Mucosa of rectum (tissue), 2 donors: ENCODE results near the gene COL4A3.

Experiments used
- H3K27ac ChIP-seq, 2 donors: one replicate each; pipeline ENCODE4 v1.7.0; 2013; ENCODE audit warnings: inconsistent platforms in 2 of 2, low read depth in 2 of 2, low read length in 2 of 2
- H3K27me3 ChIP-seq, 2 donors: one replicate each; pipeline ENCODE4 v1.7.0; 2013; ENCODE audit warnings: low read length in 2 of 2; ENCODE audit not compliant: control insufficient read depth in 2 of 2, insufficient read depth in 2 of 2
- H3K36me3 ChIP-seq, 2 donors: one replicate each; pipeline ENCODE4 v1.7.0; 2013; ENCODE audit warnings: low read length in 2 of 2; ENCODE audit not compliant: control insufficient read depth in 2 of 2, insufficient read depth in 2 of 2
- H3K4me1 ChIP-seq, 2 donors: one replicate each; pipeline ENCODE4 v1.7.0; 2013; ENCODE audit warnings: low read length in 2 of 2, mild to moderate bottlenecking in 1 of 2; ENCODE audit not compliant: control insufficient read depth in 2 of 2, insufficient read depth in 2 of 2
- H3K4me3 ChIP-seq, 2 donors: one replicate each; pipeline ENCODE4 v1.7.0; 2013; ENCODE audit warnings: low read length in 2 of 2
- H3K9ac ChIP-seq, 2 donors: one replicate each; pipeline ENCODE4 v1.7.0; 2013; ENCODE audit warnings: low read length in 2 of 2, low read depth in 1 of 2, mild to moderate bottlenecking in 1 of 2
- H3K9me3 ChIP-seq, 2 donors: one replicate each; pipeline ENCODE4 v1.7.0; 2013; ENCODE audit warnings: low read length in 2 of 2; ENCODE audit not compliant: control insufficient read depth in 2 of 2
- donor health status: healthy.
- donor health status: Normal muscosa, but diverticular disease.

Gene COL4A3

DNA sequence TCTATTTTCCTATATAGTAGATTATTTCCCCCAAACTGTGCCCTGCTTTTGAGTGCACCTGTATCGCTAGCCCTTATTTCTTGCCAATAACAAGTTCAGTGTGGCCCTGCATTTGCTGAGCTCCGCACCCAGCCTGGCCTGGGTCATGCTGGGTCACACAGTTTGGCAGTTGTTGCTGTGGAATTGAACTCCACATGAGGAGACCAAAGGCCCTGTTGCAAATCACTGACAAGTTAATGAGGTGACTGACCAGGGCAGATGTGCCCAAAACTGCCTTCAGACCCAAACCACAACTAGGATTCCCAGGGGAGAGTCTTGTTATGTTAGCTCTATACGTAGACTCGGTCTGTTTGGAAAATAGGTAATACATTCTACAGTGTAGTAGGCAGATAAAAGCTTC, 31.4 kb upstream of the COL4A3 start:
- no peak overlapping the region for H3K27ac ChIP-seq
- no peak overlapping the region for H3K9ac ChIP-seq
- no peaks in the 10 kb centered on the region for H3K4me1 ChIP-seq
- H3K27me3 ChIP-seq, result no peaks in the 10 kb centered on the region
- no peaks in the 10 kb centered on the region for H3K36me3 ChIP-seq
- H3K4me3 ChIP-seq, result no peak overlapping the region
- no peaks in the 10 kb centered on the region for H3K9me3 ChIP-seq

DNA sequence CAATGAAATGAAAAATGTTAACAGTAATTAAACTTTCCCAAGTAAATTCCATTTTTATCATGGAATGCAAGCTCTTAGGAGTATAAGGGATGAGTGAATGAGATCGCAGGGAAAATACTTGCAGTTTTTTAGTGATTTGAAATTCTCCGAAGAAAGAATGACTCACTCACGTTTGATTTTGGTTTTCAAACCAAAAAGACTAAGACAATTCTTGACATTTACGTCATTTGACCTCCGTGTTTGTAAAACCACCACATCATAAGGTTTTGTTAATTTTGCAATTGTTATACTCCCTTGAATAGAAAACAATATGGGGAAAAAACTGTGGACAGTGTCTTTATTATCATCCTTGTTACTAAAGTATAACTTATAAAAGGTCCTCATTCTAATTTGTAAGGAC, 29.8 kb upstream of the COL4A3 start:
- no peaks in the 10 kb centered on the region for H3K36me3 ChIP-seq
- no peaks in the 10 kb centered on the region for H3K27me3 ChIP-seq
- no peak overlapping the region for H3K4me3 ChIP-seq
- no peak overlapping the region for H3K27ac ChIP-seq
- no peaks in the 10 kb centered on the region for H3K4me1 ChIP-seq
- no peak overlapping the region for H3K9ac ChIP-seq
- no peaks in the 10 kb centered on the region for H3K9me3 ChIP-seq

GRCh38 chr2:227141301-227141700, 23.1 kb upstream of the COL4A3 start:
- Histone ChIP-seq H3K9ac (no peak overlapping the region), H3K27ac (no peak overlapping the region), H3K9me3 (no peaks in the 10 kb centered on the region), H3K4me3 (no peak overlapping the region), H3K36me3 (no peaks in the 10 kb centered on the region), H3K27me3 (no peaks in the 10 kb centered on the region), H3K4me1 (no peaks in the 10 kb centered on the region)

DNA sequence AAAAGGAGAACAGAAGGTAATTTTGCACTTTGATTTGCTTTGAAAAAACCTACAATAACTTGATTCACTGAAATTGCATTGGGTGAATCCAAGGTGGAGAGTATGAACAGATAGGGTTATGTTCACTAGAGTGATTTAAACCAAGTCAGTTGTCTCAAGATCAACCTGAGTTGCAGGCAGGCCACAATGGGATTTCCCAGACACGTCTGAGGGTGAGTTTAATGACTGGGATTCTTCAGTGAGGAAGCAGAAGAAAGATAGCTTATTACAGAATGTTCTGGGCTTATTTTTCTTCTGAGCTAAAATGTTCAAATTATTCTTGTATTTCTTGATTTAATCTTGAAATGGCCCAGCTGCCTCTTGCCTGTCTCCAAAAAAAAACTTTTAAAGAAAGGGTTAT, 20.5 kb upstream of the COL4A3 start:
- Histone ChIP-seq H3K27ac (no peak overlapping the region), H3K9ac (no peak overlapping the region)

GRCh38 chr2:227146456-227146855, 18.0 kb upstream of the COL4A3 start:
- H3K27ac ChIP-seq, result no peak overlapping the region
- no peaks in the 10 kb centered on the region for H3K36me3 ChIP-seq
- H3K4me3 ChIP-seq, result no peak overlapping the region

More for the DNA sequence above, 20.5 kb upstream of the COL4A3 start:
- no peaks in the 10 kb centered on the region for H3K27me3 ChIP-seq
- no peaks in the 10 kb centered on the region for H3K4me1 ChIP-seq
- H3K4me3 ChIP-seq, result no peak overlapping the region
- no peaks in the 10 kb centered on the region for H3K36me3 ChIP-seq
- peaks cover 2 to 3% of the 10 kb centered on the region in 2 donors for H3K9me3 ChIP-seq

DNA sequence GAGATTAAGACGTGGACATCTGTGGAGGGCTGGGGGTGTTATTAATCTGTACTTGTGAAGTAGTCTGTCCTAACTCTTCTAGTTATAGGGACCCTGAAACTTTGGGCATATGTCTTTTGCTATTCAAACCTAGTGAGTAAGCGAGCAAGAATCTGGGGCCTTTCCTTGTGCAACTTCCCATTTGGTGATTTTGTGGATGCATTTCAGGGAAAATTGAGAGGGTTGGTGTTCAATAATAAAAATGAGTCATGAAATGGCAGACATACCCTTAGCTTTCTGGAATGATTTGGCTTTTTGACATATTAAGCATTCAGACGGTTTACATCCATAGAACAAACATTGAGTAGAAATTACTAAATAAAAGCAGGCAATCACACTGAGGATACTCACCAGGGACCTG, 17.4 kb upstream of the COL4A3 start:
- Histone ChIP-seq H3K27me3 (no peaks in the 10 kb centered on the region), H3K9me3 (peaks cover 2 to 3% of the 10 kb centered on the region in 2 donors), H3K4me1 (no peaks in the 10 kb centered on the region), H3K27ac (no peak overlapping the region), H3K36me3 (no peaks in the 10 kb centered on the region), H3K9ac (no peak overlapping the region), H3K4me3 (no peak overlapping the region)

More at GRCh38 chr2:227146456-227146855, 18.0 kb upstream of the COL4A3 start:
- peaks cover 2 to 3% of the 10 kb centered on the region in 2 donors for H3K9me3 ChIP-seq
- no peaks in the 10 kb centered on the region for H3K27me3 ChIP-seq
- no peaks in the 10 kb centered on the region for H3K4me1 ChIP-seq
- H3K9ac ChIP-seq, result no peak overlapping the region

DNA sequence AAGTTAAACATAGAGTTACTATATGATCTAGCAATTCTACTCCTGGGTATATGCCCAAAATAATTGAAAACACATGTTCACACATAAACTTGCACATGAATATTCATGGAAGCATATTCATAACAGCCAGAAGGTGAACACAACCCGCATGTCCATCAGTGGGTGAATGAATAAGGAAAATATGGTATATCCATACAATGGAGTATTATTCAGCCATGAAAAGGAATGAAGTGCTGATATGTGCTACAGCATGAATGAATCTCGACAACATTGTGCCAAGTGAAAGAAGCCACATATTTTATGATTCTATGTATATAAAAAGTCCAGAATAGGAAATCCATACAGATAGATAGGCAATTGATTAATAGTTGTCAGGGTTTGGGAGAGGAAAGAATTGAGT, 16.3 kb upstream of the COL4A3 start:
- no peaks in the 10 kb centered on the region for H3K27me3 ChIP-seq
- H3K4me3 ChIP-seq, result no peak overlapping the region

GRCh38 chr2:227150222-227150936, 14.0 kb upstream of the COL4A3 start:
- H3K9me3 ChIP-seq, result peaks cover 2 to 3% of the 10 kb centered on the region in 2 donors
- H3K27me3 ChIP-seq, result no peaks in the 10 kb centered on the region
- H3K27ac ChIP-seq, result no peak overlapping the region
- H3K36me3 ChIP-seq, result no peaks in the 10 kb centered on the region
- H3K4me1 ChIP-seq, result no peaks in the 10 kb centered on the region
- H3K9ac ChIP-seq, result no peak overlapping the region
- no peak overlapping the region for H3K4me3 ChIP-seq

More for the DNA sequence above, 16.3 kb upstream of the COL4A3 start:
- Histone ChIP-seq H3K9ac (no peak overlapping the region), H3K9me3 (peaks cover 2 to 3% of the 10 kb centered on the region in 2 donors), H3K4me1 (no peaks in the 10 kb centered on the region), H3K36me3 (no peaks in the 10 kb centered on the region), H3K27ac (no peak overlapping the region)

DNA sequence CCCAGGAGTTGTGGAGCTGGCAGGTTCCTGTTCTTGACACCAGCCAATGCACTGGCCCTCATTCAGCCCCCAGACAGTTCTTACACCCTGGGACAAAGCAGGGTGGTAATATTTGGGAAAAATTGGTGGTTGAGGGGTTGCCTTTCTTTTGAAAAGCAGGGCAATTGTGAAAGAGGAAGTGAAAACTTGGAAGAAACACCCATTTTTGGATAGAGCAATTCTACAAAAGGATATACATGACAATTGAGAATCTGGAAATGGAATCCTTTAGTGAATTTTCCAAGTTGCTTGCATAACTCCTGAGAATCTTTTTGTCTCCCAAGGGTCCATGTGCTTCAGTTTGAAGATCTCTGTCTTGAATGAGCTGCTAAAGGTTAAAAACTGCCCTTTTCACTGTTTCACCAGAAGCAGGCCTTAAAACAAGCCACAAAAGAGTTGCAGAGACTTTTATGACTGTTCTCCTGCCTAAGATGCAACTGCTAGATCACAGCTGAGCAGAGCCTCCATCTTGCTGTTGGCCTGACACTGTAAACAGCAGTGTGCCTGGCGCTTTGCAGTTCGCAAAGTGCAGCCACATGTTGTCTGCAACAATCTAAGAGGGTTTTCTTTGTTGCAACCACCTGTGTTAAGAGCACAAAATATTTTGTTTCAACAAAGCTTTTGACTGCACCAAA, 12.2 kb upstream of the COL4A3 start:
- Histone ChIP-seq H3K27me3 (no peaks in the 10 kb centered on the region), H3K9ac (no peak overlapping the region), H3K9me3 (peaks cover 2 to 3% of the 10 kb centered on the region in 2 donors), H3K4me1 (no peaks in the 10 kb centered on the region), H3K27ac (no peak overlapping the region), H3K36me3 (no peaks in the 10 kb centered on the region), H3K4me3 (no peak overlapping the region)

DNA sequence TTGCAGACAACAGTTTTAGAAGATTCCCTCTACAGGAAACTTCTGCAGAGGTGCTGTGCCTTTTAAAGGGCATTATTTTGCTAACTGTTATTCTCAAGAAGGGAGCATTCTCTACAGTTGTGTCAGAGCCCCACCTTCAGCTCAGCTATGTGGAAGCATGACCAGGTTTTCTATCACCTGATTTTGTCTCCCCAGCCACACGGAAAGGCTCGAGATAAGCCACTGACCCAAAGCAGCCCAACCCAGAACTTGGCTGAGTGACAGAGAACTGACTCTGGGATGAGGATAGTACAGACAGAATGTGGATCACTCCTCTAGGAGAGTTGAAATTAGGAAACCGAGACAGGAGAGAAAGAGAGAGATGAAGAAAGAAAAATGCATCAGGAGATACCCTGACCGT, 11.1 kb upstream of the COL4A3 start:
- H3K9ac ChIP-seq, result no peak overlapping the region
- peaks cover 0 to under 1% of the 10 kb centered on the region in 2 donors for H3K9me3 ChIP-seq
- no peaks in the 10 kb centered on the region for H3K36me3 ChIP-seq
- H3K4me3 ChIP-seq, result no peak overlapping the region
- no peaks in the 10 kb centered on the region for H3K4me1 ChIP-seq
- H3K27ac ChIP-seq, result no peak overlapping the region
- no peaks in the 10 kb centered on the region for H3K27me3 ChIP-seq
